GM18873 (cell line): ENCODE results near the gene ILKAP.

Source experiments
- ATAC-seq: cut with Tn5 transposase; IDR thresholded peaks from one replicate; pipeline ENCODE4 v1.9.1; 2021; ENCODE audit warnings: mild to moderate bottlenecking, moderate library complexity, moderate number of reproducible peaks; ENCODE audit not compliant: unreplicated experiment, low FRiP score

The ILKAP gene

DNA sequence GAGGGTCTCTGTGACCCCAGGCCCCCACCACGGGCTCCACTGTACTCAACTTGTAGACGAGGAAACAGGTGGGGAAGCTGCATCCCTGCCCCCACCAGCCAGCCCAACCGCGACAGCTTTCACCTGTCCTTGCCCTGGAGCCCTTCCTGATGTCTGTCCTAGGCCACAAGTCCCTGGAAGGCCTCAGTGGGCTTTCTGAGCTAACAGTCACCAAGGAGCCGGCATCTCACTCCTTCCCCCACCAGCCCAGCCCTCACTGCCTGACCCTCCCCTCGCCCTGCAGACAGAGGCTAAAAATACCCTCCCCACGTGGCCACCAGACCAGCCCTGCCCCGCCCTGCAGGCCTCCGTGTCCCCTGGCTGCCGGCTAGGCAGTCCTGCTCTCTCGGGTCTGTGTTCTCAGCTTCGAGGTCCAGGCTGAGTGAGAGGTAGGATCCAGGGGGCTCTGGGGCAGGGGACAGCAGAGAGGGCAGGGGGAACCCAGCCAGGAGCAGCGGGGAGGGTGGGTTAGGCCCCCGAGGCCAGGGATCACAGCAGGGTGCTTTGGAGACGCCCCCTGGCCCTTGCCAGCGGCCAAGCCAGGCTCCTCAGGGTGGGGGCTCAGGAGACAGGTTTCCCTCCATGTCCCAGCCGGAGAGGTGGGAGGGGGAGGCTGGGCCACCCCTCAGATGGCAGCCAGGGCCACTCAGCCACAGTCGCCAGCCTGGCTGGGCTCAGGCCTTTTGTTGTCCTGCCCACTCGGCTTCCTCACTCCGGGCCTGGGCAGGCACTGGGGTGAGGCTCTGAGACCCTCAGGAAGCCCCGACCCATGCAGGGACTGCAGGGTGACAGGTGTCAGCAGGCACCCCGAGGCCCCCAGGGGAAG lies 64.9 kb downstream of the ILKAP start, which contains the start of gene KLHL30:
Gene KLHL30, plus strand, starts transcription at position 338 of the 865 bp plus-strand sequence. CDS start 2,087 bp downstream, outside the sequence.
- no peak for ATAC-seq

GRCh38 chr2:238137885-238138284 lies 65.6 kb downstream of the ILKAP start:
- ATAC-seq = no peak

DNA sequence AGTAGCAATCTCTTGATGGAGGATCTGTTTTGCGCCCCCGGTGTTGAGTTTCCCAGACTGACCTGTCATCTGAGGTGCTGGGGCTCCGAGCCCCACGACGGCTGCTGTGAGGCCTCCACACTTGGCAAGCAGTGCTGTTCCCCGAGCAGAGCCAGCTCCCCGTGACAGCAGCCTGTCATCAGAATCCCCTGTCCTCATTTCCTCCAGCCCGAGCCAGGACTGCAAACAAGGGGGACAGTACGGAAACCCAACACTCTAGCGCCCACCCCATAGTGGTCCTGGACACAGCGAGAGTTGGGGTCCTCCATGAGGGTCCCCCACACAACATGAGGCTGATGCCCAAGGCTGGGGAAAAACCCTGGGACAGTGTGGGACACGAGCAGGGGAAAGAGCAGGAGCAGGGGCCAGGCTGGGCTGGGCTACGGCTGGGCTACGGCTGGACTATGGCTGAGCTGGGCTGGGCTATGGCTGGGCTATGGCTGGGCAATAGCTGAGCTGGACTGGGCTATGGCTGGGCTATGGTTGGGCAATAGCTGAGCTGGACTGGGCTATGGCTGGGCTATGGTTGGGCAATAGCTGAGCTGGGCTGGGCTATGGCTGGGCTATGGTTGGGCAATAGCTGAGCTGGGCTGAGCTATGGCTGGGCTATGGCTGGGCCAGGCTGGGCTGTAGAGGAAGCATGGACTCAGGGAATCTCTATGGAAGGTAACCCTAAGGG lies 66.5 kb downstream of the ILKAP start:
- ATAC-seq = no peak

DNA sequence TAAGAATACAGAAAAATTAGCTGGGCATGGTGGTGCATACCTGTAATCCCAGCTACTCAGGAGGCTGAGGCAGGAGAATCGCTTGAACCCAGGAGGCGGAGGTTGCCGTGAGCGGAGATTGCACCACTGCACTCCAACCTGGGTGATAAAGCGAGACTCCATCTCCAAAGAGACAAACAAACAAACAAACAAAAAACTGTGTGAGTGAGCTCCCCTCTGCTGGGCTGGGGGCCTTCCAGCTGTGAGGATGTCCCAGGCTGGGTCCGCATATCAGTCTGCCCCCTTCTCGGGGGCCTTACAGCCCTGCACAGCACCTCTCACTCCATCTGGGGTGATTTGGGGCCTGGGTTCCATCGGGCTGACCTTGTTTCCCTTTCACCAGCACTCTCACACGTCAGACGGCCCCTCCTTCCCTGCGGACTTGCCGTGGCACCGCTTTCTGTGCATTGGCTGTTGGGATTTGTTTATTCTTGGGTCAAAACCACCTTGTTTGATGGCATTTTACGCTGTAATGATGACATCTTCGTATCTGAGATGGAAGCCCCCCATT lies 67.8 kb downstream of the ILKAP start:
- no peak for ATAC-seq

GRCh38 chr2:238134393-238134785 lies 69.1 kb downstream of the ILKAP start:
- ATAC-seq = no peak

DNA sequence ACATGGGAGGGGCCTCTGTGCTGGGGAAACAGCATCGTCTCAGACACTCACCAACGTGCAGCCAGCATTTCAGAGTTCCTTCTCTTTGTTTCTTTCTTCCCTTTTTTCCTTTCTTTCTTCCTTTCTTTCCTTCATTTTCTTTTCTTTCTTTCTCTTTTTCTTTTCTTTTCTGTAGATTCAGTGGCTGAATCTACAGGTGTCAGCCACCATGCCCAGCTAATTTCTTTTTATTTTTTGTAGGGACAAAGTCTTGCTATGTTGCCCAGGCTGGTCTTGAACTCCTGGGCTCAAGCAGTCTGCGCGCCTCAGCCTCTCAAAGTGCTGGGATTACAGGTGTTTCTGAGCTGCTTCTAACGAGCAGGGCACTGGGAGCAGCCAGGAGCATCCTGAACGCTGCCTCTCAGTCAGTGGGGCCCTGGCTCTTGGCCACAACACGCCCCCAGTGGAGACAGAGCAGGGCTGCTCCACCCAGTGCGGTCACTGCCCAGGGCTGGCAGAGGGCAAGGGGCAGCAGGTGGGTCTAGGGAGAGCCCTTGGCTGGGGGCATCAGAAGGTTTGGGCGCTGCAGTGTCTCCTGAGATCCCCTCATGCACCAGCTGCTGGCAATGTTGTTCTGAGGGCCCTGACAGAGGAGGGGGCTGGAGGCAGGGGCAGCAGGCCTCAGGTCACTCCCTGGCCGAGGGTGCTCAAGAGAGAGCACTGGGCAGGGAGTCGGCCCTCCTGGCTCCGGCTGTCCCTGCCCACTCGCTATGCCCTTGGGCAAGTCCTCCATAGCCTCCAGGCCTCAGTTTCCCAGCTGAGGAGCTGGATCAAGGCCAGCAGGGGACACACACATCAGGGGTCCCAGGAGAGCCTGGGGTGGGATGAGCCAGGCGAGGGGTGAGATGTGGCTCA lies 69.7 kb downstream of the ILKAP start:
- ATAC-seq = no peak

DNA sequence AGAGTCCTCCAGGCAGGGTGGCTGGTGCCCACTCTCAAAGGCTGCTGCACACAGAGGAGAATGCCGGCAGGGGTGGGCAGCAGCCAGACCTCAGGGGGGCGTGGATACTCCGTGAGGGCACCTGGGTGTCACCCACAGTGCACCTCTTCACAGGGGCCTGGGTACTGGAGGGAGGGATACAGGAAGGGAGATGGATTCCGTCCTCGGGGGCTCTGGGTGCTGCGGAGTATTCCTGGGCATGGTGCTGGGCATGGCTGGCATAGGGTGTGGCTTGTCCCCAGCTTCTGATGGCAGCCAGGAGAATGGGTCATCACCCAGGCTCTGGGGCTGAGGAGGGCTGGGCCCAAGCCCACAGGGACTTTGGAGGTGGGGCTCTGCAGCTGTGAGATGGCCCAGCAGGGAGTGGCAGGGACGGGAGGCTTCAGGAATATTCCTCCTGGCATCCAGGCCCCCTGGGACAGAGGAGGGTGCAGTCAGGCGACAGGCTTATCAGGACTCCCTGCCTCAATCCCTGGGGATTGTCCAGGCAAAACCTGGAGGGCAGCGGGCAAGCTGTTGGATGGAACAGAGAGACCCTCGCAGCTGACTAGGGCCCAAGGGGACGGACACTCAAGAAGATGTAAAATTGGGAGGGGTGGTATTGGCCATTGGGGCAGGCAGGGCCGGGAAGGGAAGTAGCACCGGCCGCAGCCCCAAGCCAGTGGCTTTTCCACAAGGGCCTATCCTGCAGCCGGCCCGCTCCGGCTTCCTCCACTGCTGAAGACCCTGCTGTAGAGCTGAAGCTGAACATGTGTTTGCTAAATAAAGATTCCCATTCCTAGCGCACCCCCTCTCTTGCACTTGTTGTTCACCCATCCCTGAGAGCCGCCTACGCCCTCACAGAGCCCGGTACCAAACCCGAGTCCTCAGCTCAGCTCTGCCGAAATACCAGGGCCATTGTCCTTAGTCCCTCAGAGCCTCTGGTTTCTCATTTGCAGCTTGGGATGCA lies 70.7 kb downstream of the ILKAP start:
- ATAC-seq = no peak

DNA sequence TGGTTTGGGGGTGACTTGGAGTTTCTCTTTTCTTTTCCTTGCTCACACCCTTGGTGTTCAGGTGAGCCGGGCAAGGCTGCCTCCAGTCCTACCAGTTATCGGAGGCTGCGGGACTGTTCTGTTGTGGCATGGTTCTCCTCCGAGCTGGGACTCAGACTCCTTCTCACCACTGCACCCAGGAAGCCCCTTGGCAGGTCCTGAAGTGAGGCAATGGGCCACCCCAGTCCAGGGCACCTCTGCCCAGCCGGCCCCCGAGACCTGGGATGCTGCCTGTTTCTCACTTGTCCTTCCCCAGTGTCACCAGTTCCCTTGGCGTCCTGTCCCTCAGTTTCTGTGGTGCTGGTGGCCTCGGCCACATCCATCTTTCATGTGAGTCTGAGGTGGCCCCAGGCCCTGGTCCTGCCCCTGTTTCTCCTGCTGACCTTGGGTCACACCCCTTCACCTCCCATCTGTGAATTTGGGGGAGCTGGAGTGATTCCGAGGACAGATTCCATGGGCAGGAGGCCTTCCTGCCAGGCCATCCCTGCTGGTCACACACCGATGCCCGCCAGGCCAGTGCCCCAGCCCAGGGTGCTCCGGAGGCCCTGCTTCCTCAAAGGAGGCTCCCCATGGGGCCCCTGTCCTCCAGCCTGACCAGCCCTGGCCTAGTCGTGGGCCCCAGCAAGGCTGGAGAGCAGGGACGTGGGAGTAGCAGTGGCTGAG lies 71.6 kb downstream of the ILKAP start:
- no peak for ATAC-seq

DNA sequence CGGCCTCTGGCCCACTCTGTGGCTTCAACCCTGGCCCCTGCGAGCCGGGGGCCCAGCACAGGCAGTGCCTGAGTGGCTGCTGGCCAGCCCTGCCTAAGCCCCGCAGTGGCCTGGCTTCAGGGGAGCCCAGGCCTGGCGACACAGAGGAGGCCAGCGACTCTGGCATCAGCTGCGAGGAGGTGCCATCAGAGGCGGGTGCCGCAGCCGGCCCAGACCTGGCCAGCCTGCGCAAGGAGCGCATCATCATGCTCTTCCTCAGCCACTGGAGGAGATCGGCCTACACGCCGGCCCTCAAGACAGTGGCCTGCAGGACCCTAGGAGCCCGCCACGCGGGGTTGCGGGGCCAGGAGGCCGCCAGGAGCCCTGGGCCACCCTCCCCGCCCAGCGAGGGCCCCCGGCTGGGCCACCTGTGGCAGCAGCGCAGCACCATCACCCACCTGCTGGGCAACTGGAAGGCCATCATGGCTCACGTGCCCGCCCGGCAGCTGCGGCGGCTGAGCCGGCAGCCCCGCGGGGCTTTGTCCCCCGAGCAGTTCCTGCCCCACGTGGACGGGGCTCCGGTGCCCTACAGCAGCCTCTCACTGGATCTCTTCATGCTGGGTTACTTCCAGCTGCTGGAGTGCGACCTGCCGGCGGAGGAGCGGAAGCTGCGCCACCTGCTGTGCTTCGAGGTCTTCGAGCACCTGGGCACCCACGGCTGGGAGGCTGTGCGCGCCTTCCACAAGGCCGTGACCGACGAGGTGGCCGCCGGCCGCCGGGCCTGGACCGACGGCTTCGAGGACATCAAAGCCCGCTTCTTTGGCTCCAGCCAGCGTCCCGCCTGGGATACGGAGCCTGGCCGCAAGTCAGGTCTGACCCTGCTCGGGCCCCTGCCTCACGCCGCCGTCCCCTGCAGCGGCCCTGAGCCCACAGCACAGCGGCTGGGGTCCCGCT lies 72.5 kb downstream of the ILKAP start:
- no peak for ATAC-seq

- no peak for ATAC-seq
These were observed 73.3 kb downstream of the ILKAP start for GRCh38 chr2:238130111-238130695.

GRCh38 chr2:238129166-238130010 lies 74.1 kb downstream of the ILKAP start:
- no peak for ATAC-seq

DNA sequence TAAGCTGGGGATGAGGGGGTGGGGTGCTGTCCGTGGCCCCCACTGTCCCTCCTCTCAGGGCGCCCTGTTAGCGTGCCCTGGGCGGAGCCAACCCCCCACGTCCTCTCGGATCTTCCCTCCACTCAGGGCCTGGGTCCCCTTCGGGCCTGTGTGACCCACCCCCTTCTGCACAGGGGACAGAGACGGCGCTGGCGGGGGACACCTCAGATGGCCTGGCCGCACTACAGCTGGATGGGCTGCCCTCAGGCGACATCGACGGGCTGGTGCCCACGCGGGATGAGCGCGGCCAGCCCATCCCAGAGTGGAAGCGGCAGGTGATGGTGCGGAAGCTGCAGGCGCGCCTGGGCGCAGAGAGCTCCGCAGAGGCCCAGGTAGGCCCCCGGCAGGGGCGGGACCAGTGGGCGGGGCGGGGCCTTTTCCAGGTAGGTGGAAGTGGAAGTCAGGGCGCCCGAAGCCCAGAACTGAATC lies 74.9 kb downstream of the ILKAP start:
- no peak for ATAC-seq

DNA sequence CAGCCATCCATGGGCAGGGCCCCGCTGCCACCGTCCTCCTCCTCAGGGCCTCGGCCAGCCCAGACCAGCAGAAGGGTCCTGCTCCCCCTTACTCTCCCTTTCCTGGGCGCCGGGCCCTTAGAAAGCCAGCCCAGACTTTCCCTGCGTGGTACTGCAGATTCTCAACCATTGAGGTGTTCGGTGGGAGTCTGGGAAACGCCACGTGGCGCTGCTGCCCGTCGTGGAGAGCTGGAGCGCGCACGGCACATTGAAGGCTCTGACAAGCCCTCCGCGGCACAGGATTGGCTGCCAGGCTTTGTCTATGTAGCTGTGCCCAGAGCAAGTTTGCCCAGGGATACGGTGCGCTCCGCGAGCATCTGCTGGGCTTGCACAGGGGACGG lies 75.4 kb downstream of the ILKAP start:
- ATAC-seq = no peak

GRCh38 chr2:238127165-238128060 lies 76.1 kb downstream of the ILKAP start:
- ATAC-seq = no peak

DNA sequence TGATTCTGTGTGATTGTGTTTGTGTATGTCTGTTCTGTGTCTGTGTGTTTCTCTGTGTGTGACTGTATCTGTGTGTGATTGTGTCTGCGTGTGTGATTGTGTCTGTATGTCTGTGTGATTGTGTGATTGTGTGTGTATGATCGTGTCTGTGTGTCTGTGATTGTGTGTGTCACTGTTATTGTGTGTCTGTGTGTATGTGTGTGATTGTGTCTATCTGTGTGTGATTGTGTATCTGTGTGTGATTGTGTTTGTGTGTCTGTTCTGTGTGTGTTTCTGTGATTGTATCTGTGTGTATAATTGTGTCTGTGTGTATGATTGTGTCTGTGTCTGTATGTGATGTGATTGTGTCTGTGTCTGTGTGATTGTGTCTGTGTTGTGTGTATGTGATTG lies 76.7 kb downstream of the ILKAP start:
- ATAC-seq = no peak
